CD4-positive, CD25-positive, alpha-beta regulatory T cell (primary cell): ENCODE measurements around the gene ADGRL1. TPM values are rescaled to one million over a fixed set of nuclear protein-coding genes. Genes with fewer than 3 reads are reported as not detected.

Experiments
- ATAC-seq, 2 donors: fragments of 150-1000 bp; cut with Tn5 transposase; one replicate each; pipeline ENCODE4 v1.10.0; 2021; ENCODE audit warnings: low read depth in 2 of 2, moderate number of reproducible peaks in 2 of 2, moderate library complexity in 1 of 2
- DNase-seq, 3 donors: peaks; one replicate each; pipeline versions ENCODE4 v3.0.0 to v3.0.0-alpha.2; 2012 to 2022; ENCODE audit warnings: mixed read lengths in 1 of 3
- H3K27ac ChIP-seq: one replicate; pipeline ENCODE4 v1.7.0; 2013; ENCODE audit warnings: mild to moderate bottlenecking, low read length; ENCODE audit not compliant: insufficient read depth, poor library complexity, severe bottlenecking
- H3K27me3 ChIP-seq: one replicate; pipeline ENCODE4 v1.7.0; 2013; ENCODE audit warnings: low read length; ENCODE audit not compliant: control insufficient read depth, insufficient read depth
- H3K36me3 ChIP-seq: one replicate; pipeline ENCODE4 v1.7.0; 2013; ENCODE audit warnings: mild to moderate bottlenecking, low read length, moderate library complexity; ENCODE audit not compliant: control insufficient read depth, insufficient read depth
- H3K4me1 ChIP-seq: 2 replicates; pipeline ENCODE4 v1.7.0; 2013; ENCODE audit warnings: mild to moderate bottlenecking, low read length; ENCODE audit not compliant: insufficient read depth, control insufficient read depth, poor library complexity, severe bottlenecking
- H3K4me3 ChIP-seq: one replicate; pipeline ENCODE4 v1.7.0; 2013; ENCODE audit warnings: low read depth, mild to moderate bottlenecking, low read length, moderate library complexity
- H3K9me3 ChIP-seq, 2 experiments: 1 replicate in 1 of 2; 2 replicates in 1 of 2; pipeline ENCODE4 v1.7.0; 2013; ENCODE audit warnings: low read length in 2 of 2, mild to moderate bottlenecking in 1 of 2, moderate library complexity in 1 of 2; ENCODE audit not compliant: control insufficient read depth in 2 of 2
- H3K27ac Mint-ChIP-seq, 3 donors: one replicate each; pipeline ENCODE4 v1.8.0; 2020 to 2022; ENCODE audit warnings: mild to moderate bottlenecking in 3 of 3, mixed read lengths in 3 of 3, moderate library complexity in 2 of 3
- H3K27me3 Mint-ChIP-seq: one replicate; pipeline ENCODE4 v1.8.0; 2022; ENCODE audit warnings: mild to moderate bottlenecking, mixed read lengths
- H3K36me3 Mint-ChIP-seq: one replicate; pipeline ENCODE4 v1.8.0; 2020; ENCODE audit warnings: mixed read lengths
- H3K4me1 Mint-ChIP-seq, 4 donors: one replicate each; pipeline ENCODE4 v1.8.0; 2020 to 2022; ENCODE audit warnings: mixed read lengths in 4 of 4, mild to moderate bottlenecking in 1 of 4
- H3K4me3 Mint-ChIP-seq, 4 donors: one replicate each; pipeline ENCODE4 v1.8.0; 2020 to 2022; ENCODE audit warnings: mild to moderate bottlenecking in 4 of 4, mixed read lengths in 4 of 4, moderate library complexity in 3 of 4
- H3K9me3 Mint-ChIP-seq, 7 donors: one replicate each; pipeline ENCODE4 v1.8.0; 2020 to 2022; ENCODE audit warnings: mixed read lengths in 7 of 7, mild to moderate bottlenecking in 3 of 7, moderate library complexity in 2 of 7
- polyA plus RNA-seq, 4 donors: library from polyadenylated mRNA; unstranded; fragments of 300-500 nt; fragmentation: Illumina TruSeq; gene quantifications; one replicate each; pipeline ENCODE4 v1.2.3, GENCODE V29; 2021
- total RNA-seq: library from RNA; stranded (reverse); gene quantifications from one replicate; pipeline ENCODE4 v1.2.3, GENCODE V29; 2022

ADGRL1 gene
- total and polyA plus RNA-seq, 5 donors from 2014 or later = 0.21 to 8.2 (median 0.34) TPM; not detected in 1

DNA sequence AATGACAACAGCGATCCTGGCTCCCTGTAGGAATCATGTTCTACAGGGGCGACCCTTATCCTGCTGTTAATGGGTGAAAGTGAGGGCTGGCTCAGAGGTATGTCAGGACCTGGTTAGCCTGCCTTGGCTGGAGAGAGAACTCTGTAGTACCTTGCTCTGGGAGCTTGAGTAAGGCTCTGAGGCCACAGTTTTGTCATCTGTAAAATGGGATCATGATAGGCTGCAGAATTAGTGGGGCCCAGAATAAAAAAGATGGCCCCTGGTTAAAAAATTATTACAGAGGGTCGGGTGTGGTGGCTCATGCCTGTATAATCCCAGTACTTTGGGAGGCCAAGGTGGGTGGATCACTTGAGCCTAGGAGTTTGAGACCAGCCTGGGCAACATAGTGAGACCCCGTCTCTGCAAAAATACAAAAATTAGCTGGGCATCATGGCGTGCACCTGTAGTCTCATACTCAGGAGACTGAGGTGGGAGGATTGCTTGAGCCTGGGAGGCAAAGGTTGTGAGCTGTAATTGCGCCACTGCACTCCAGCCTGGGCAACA lies 104.9 kb downstream of the ADGRL1 start:
- Histone ChIP-seq H3K27me3 (no peaks in the 10 kb centered on the region), H3K27ac (no peak overlapping the region), H3K36me3 (peaks cover 41% of the 10 kb centered on the region), H3K4me3 (no peak overlapping the region), H3K9me3 (no peaks in the 10 kb centered on the region), H3K4me1 (no peaks in the 10 kb centered on the region)
- Mint-ChIP-seq H3K27me3 (no peaks in the 10 kb centered on the region), H3K9me3 (no peaks in the 10 kb centered on the region), H3K4me1 (peaks cover 0 to 3% (median 0%) of the 10 kb centered on the region in 4 donors), H3K4me3 (no peak overlapping the region), H3K36me3 (peaks cover 15% of the 10 kb centered on the region), H3K27ac (peak overlapping the region in 1 of 3 donors; percentile 56)
- ATAC-seq (no peak), DNase-seq (no peak)

Other genes with a start within 250 kb of the ADGRL1 start
- 23.2 TPM for gene RFX1, start 199.8 kb downstream of the ADGRL1 start, total RNA-seq
- gene RFX1, start 199.8 kb downstream of the ADGRL1 start, polyA plus RNA-seq = 1 to 10 TPM in 2 of 4 donors, under 1 TPM in 2; 0.48 to 1.6 (median 0.83) TPM
- gene RLN3, start 178.0 kb downstream of the ADGRL1 start, total RNA-seq = not detected
- under 1 TPM in 1 of 4 donors, not detected in 3; 0.55 TPM for gene RLN3, start 178.0 kb downstream of the ADGRL1 start, polyA plus RNA-seq
- 51.9 TPM for gene IL27RA, start 174.4 kb downstream of the ADGRL1 start, total RNA-seq
- gene IL27RA, start 174.4 kb downstream of the ADGRL1 start, polyA plus RNA-seq = 10 to 100 TPM; 71.2 to 78.4 (median 74.6) TPM
- gene PALM3, start 144.1 kb downstream of the ADGRL1 start, total RNA-seq = not detected
- gene PALM3, start 144.1 kb downstream of the ADGRL1 start, polyA plus RNA-seq = not detected
- 0.91 TPM for gene MISP3, start 133.4 kb downstream of the ADGRL1 start, total RNA-seq
- under 1 TPM in 3 of 4 donors, not detected in 1; 0.22 to 0.64 (median 0.44) TPM for gene MISP3, start 133.4 kb downstream of the ADGRL1 start, polyA plus RNA-seq
- not detected for gene C19orf67, start 120.4 kb downstream of the ADGRL1 start, total RNA-seq
- not detected for gene C19orf67, start 120.4 kb downstream of the ADGRL1 start, polyA plus RNA-seq
- 24.1 TPM for gene SAMD1, start 115.4 kb downstream of the ADGRL1 start, total RNA-seq
- 1 to 10 TPM in 2 of 4 donors, under 1 TPM in 2; 0.80 to 1.4 (median 1.0) TPM for gene SAMD1, start 115.4 kb downstream of the ADGRL1 start, polyA plus RNA-seq
- gene PRKACA, start 88.4 kb downstream of the ADGRL1 start, total RNA-seq = 40.2 TPM
- gene PRKACA, start 88.4 kb downstream of the ADGRL1 start, polyA plus RNA-seq = 1 to 10 TPM in 2 of 4 donors, under 1 TPM in 2; 0.47 to 1.8 (median 1.00) TPM
- 4.6 TPM for gene ASF1B, start 69.6 kb downstream of the ADGRL1 start, total RNA-seq
- 10 to 100 TPM in 1 of 4 donors, 1 to 10 TPM in 3; 6.2 to 10.1 (median 8.7) TPM for gene ASF1B, start 69.6 kb downstream of the ADGRL1 start, polyA plus RNA-seq
- 670 TPM for gene ADGRE5, start 175.3 kb upstream of the ADGRL1 start, total RNA-seq
- 100 to 1,000 TPM; 122 to 174 (median 144) TPM for gene ADGRE5, start 175.3 kb upstream of the ADGRL1 start, polyA plus RNA-seq
- gene DDX39A, start 213.2 kb upstream of the ADGRL1 start, total RNA-seq = 232 TPM
- 100 to 1,000 TPM; 110 to 150 (median 125) TPM for gene DDX39A, start 213.2 kb upstream of the ADGRL1 start, polyA plus RNA-seq
- gene PKN1, start 227.1 kb upstream of the ADGRL1 start, total RNA-seq = 151 TPM
- gene PKN1, start 227.1 kb upstream of the ADGRL1 start, polyA plus RNA-seq = 10 to 100 TPM; 43.2 to 61.7 (median 52.1) TPM